ENCODE data around the gene HDLBP. TPM values are rescaled to one million over a fixed set of nuclear protein-coding genes. Genes with fewer than 3 reads are reported as not detected.

The HDLBP gene
- total RNA-seq, 2 donors from 2014 or later = 274 to 287 TPM

GRCh38 chr2:241258505-241259280 is 56.8 kb downstream of the HDLBP start:
- peak; percentile 30 for DNase-seq (ENCODE audit: low spot score)
- Histone ChIP-seq H3K4me3 (no peak overlapping the region), H3K4me1 (no peaks in the 10 kb centered on the region), H3K27me3 (no peaks in the 10 kb centered on the region), H3K36me3 (peaks cover 98% of the 10 kb centered on the region), H3K9me3 (no peaks in the 10 kb centered on the region), H3K27ac (no peak overlapping the region)
- TF ChIP-seq CTCF (IDR thresholded peaks at IDR 0.05) = no peak

DNA sequence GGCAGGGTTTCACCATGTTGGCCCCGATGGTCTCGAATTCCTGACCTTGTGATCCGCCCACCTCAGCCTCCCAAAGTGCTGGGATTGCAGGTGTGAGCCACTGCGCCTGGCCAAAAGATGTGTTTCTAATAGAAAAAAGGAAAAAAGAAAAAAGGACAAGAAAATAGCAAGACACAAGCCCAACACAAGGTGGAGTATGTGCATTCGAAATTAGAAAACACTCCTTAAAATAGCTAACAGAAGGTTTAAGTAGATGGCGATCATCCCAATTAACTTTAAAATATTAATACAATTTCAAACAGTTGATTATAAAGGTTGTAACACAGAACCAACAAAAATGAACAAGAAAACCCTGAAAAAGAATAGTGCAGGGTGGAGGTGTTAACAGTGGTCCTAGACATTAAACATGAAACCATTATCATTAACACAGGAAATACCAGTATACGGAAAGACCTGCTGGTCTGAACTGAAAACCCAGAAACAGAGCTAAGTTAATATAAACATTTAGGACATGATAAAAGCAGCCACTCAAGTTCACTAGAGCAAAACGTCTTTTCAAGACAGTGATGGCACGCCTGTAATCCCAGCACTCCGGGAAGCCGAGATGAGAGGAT is 57.9 kb downstream of the HDLBP start:
- no peaks in the 10 kb centered on the region for H3K27me3 ChIP-seq
- no peak overlapping the region for H3K27ac ChIP-seq
- no peak for DNase-seq (ENCODE audit: low spot score)
- no peaks in the 10 kb centered on the region for H3K4me1 ChIP-seq
- no peak overlapping the region for H3K4me3 ChIP-seq
- TF ChIP-seq CTCF (IDR thresholded peaks at IDR 0.05) = no peak
- peaks cover 98% of the 10 kb centered on the region for H3K36me3 ChIP-seq
- no peaks in the 10 kb centered on the region for H3K9me3 ChIP-seq

- no peaks in the 10 kb centered on the region for H3K4me1 ChIP-seq
- TF ChIP-seq CTCF (IDR thresholded peaks at IDR 0.05) = no peak
- no peaks in the 10 kb centered on the region for H3K9me3 ChIP-seq
- no peaks in the 10 kb centered on the region for H3K27me3 ChIP-seq
- peaks cover 98% of the 10 kb centered on the region for H3K36me3 ChIP-seq
- no peak overlapping the region for H3K4me3 ChIP-seq
- H3K27ac ChIP-seq = no peak overlapping the region
- DNase-seq (ENCODE audit: low spot score) = no peak
Measured at GRCh38 chr2:241256168-241256545, 59.3 kb downstream of the HDLBP start.

DNA sequence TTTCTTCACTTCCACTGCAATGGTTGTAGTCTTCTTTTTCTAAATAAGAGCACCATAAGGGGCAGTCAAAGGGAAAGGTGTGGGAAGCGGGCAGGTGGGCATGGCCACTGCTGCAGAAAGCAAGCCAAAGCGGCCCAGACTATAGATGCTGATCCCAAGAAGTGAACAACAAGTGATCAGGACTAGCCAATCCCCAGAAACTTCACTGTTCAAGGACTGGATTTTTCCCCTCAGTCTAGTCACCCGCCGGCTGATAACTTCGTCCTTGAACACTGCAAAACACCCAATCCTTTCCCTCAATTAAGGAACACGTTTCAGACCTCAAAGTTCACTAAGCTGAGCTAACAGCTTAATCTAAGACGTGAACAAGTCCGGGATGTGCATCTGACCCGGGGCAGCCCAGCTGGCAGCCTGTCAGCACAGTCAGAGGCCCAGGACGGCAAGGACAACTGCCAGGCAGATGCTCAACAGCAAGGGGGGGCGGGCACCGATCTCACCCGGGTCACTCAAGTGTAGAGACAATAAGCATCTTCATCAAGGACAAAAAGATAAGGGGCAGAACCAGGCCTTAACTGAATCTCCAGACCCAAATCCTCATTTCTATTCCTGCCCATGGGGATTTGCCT is 59.8 kb downstream of the HDLBP start:
- H3K27ac ChIP-seq = no peak overlapping the region
- TF ChIP-seq CTCF (IDR thresholded peaks at IDR 0.05) = no peak
- H3K4me1 ChIP-seq = no peaks in the 10 kb centered on the region
- no peak overlapping the region for H3K4me3 ChIP-seq
- H3K27me3 ChIP-seq = no peaks in the 10 kb centered on the region
- no peaks in the 10 kb centered on the region for H3K9me3 ChIP-seq
- peaks cover 98% of the 10 kb centered on the region for H3K36me3 ChIP-seq
- DNase-seq (ENCODE audit: low spot score) = no peak

GRCh38 chr2:241254904-241255351 is 60.5 kb downstream of the HDLBP start:
- TF ChIP-seq CTCF (IDR thresholded peaks at IDR 0.05) = no peak
- Histone ChIP-seq H3K36me3 (peaks cover 98% of the 10 kb centered on the region), H3K4me1 (no peaks in the 10 kb centered on the region), H3K27ac (no peak overlapping the region), H3K4me3 (no peak overlapping the region), H3K9me3 (no peaks in the 10 kb centered on the region), H3K27me3 (no peaks in the 10 kb centered on the region)
- DNase-seq (ENCODE audit: low spot score) = no peak
